ENCODE results near the gene HERPUD1.
"Not testable (repeated sequence)": the region's sequence is repeated elsewhere in the genome, so short reads cannot be mapped to it uniquely, and the experiment has no call there.

The HERPUD1 gene

DNA sequence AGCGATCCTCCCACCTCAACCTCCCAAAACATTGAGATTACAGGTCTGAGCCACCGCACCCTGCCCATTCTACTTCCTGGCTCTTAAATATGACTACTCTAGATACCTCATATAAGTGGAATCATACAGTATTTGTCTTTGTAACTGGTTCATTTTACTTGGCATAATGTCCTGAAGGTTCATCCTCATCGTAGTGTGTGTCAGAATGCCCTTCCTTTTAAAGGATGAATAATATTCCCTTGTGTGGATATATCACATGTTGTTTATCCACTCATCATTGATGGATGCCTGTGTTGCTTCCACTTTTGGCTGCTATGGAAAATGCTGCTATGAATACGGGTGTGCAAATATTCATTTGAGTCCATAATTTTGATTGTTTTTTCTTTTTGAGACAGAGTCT lies 24.1 kb downstream of the HERPUD1 start:
- DNase-seq (ENCODE audit: low read depth, low spot score): no peak

DNA sequence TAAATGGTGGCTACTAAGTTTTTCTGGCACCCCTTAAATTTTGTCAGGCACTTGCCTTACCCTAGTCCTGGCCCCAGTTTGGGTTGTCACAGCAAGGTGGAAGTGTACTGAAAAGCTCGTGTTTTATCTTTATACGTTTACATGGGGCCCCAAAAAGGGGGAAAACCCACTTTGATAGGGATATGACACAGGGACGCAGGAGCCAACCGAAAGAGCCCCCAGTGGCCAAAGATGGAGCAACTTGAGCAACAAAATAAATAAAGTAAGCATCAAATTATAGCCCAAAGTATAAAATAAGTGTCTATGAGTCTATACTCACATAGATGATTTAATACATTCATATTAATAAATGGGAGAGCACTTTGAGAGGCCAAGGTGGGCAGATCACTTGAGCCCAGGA lies 24.8 kb downstream of the HERPUD1 start:
- no peak for DNase-seq (ENCODE audit: low read depth, low spot score)

DNA sequence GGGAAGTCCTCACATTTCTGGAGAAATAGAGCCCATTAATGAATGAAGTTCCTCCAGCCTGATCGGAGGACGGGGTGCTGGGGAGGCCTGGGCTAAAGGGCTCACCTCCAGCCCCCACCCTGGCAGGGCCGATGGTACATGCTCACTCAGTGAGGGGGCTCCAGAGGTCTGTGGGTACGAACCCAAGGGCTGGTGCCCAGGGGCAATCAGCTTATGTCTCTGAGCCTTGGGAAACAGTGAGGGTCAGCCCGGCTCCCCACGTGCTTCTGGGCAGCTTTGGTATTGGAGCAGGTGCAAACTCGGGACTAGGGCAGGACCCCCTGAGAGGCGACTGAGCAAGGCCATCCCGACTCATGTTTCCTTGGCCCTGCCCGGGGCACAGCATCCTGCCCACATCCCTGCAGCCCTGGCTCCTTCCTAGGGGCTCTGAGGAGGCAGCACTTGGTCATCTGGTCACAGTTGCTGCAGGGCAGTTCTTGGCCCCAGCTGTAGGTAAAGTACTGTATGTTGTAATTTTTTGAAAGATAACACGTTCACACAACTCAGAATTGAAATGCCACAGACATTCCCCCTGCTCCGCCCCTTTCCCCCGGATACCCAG lies 28.8 kb downstream of the HERPUD1 start:
- no peak for DNase-seq (ENCODE audit: low read depth, low spot score)

DNA sequence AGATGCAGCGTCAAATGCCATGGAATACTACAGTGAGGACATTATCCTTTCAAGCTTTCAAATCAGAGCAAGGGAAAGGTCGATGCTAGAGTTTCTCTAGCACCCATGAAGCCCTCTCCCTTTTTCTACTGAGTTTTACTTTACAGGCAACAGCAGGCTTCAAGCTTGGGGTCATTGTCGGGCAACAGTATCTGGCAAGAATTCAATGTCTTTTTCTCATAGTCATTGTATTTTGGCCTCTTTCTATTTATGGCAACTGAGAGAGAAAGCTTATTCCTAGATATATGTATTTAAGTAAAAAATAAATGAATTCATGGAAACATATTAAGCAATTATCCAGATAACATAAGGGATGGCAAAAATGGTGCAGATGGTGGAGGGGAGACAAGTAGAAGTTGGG lies 29.4 kb downstream of the HERPUD1 start:
- DNase-seq (ENCODE audit: low read depth, low spot score): no peak

DNA sequence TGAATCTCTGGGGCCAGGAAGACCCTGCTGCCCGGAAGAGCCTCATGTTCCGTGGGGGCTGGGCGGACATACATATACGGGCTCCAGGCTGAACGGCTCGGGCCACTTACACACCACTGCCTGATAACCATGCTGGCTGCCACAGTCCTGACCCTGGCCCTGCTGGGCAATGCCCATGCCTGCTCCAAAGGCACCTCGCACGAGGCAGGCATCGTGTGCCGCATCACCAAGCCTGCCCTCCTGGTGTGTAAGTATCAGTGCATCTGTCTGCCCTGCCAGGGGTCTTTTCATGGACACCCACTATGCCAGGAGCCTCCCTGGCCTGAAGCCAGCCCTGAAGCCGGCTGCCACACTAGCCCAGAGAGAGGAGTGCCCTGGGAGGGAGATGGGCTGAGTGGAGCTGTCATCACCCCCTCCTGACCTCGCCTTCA lies 29.9 kb downstream of the HERPUD1 start, which contains the start of gene CETP:
TSS of gene CETP (plus strand) at position 100 of the 431 bp plus-strand sequence. CDS start at position 130, 30 bp downstream.
- DNase-seq (ENCODE audit: low read depth, low spot score): no peak

DNA sequence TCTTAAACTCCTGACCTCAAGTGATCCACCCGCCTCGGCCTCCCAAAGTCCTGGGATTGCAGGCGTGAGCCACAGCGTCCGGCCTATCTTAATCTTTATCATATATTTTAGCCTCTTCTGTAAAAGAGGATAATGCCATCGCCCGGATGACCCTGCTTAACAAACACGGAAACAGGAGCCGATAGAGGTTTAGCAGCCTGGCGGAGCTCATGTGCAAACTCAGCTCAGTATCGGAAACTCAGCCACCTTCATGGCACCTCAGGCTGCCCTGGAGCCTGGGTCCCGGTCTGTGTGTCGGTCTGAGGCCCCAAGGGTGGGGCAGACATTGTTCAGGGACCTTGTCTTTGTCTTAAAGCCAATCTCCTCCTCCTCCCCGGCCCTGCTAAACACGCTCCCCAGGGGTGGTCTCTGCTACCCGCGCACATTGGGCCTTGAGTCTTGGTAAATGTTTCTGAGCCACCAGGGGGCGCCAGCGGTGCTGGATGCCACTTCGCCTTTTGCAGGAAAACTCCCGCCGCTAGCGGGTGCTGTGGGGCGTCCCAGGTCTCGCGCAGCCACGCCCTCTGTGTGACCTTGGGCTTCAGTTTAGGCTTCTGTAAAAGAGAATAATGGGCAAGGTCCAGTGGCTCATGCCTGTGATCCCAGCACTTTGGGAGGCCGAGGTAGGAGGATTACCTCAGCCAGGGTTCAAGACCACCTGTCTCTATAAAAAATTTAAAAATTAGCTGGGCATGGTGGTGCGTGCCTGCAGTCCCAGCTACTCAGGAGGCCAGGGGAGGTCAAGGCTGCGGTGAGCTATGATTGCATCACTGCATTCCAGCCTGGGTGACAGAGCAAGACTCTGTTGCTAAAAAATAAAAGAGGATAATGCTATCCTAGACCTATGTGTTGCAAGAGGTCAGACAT lies 32.6 kb downstream of the HERPUD1 start:
- peak; percentile 73 for DNase-seq (ENCODE audit: low read depth, low spot score)

DNA sequence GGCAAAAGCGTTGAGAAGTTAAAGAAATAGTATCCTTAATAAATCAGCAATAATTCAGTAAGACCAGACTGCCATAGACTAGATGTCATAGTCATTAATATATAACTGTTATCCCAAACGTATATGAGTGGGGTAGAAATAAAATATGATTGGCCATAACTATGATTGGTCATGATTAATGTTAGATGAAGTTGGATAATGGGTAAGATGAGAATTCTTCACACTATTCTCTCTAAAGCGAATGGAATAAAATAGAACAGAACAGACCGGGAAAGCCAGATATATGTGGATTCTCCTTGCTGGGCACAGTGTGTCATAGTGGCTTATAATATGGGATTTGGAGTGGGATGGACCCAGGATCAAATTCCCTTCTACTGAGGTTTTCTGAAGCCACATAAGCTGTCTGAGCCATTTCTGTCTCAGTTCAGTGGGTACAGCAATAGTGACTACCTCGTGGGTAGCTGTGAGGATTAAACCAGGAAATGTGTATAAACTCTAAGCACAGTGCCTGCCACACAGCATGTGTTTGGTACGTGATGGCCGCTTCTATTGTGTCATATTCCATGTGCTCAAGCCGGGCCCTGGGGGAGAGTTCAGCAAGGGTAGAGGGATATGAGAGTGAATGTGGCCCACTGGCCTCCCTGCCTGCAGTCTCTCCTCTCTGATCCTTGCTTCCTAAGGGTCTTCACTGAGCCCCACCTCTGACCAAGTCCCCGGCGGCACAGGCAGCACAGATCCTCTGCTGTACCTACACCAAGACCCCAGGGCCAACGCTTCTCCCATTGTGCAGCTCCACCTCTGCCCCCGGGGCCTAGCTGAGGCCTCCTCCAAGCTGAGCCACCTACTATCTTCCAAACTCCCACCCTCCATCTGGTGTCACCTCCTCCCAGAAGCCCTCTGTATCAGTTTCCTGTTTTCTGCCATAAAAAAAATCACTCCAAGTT lies 33.5 kb downstream of the HERPUD1 start:
- DNase-seq (ENCODE audit: low read depth, low spot score): no peak

DNA sequence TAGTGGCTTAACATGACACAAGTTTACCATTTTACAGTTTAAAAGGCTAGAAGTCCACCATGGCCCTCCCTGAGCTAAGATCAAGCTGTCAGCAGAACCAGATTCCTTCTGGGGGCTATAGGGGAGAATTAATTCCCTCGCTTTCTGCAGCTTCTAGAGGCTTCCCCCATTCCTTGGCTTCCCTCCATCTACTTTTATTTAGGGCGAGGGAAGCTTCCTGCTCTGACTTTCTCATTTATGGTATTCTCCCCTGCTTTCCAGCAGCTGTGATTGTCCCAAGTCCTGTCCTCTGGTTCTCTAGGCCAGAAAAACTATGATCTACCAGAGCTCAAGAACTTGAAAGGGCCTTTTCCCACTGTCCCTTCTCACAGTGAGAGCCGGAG lies 34.1 kb downstream of the HERPUD1 start:
- no peak for DNase-seq (ENCODE audit: low read depth, low spot score)

DNA sequence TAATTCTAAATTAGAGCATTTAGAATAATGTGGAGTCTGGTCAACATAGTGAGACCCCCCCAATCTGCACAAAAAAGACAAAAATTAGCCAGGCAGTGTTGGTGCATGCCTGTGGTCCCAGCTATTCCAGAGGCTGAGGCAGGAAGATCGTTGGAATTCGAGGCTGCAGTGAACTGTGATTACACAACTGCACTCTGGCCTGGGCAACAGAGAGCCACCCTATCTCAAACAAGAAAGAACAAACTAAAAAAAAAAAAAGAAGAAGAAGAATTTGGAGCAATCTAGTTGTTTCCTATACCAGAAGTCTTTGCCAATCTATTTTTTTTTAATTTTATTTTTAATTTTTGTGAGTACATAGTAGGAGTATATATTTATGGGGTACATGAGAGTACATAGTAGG lies 35.8 kb downstream of the HERPUD1 start:
- DNase-seq (ENCODE audit: low read depth, low spot score): no peak

DNA sequence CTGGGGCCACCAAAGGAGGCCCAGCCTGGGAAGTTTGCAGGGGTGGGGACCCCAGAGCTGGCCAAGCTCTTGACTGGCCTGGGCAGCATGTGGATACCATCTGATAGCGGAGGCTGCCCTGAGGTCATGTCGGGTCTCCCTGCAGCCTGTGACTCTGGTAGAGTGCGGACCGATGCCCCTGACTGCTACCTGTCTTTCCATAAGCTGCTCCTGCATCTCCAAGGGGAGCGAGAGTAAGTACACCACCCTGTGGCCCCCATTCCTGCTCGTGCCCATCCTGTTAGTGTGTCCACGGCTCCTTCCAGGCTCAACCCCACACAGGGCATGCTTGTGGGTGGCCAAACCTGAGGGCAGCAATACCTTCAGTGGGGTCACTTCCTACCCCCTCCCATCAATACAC lies 37.8 kb downstream of the HERPUD1 start:
- DNase-seq (ENCODE audit: low read depth, low spot score): no peak

DNA sequence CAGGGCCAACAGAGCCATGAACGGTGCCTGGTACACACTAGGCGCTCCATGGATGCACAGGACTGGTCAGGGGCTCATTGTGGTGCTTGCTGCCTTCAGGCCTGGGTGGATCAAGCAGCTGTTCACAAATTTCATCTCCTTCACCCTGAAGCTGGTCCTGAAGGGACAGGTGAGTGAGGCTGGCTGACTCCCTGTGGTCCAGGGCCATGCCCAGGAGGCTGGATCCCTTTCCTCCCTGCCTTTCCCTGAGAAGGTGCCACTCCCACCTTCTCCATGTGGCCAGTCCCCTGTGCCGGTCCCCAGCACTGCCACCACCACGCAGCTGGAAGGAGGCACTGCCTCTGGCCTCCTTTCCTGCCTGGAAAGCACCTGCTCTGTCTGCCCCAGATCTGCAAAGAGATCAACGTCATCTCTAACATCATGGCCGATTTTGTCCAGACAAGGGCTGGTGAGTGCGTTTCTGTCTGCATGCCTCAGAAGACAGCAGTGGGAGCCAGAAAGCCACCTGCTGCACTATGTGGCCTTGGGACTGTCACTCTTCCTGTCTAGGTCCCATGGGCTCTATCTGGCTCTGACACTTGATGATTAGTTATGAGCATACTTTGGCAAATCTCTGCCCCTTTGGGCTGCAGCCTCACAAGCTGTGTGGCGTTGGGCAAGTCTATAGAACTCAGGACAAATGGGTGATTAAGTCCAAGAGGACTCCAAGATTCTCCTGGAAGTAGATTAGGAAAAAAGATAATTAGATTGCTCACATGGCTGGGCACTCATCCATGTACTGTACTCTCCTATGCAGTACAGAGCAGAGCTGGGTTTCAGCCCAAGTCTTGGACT lies 39.2 kb downstream of the HERPUD1 start:
- DNase-seq (ENCODE audit: low read depth, low spot score): no peak

DNA sequence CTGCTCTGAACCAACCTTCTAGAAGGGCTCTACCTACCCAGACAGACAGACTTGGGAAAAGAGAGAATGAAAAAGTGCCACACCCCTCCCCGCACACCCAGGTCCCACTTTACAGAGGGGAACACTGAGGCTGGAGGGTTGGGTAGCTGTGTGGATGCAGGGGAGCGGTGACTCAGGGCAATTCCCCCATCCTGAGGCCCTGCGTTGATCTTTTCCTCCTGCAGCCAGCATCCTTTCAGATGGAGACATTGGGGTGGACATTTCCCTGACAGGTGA lies 39.8 kb downstream of the HERPUD1 start:
- DNase-seq (ENCODE audit: low read depth, low spot score): no peak

DNA sequence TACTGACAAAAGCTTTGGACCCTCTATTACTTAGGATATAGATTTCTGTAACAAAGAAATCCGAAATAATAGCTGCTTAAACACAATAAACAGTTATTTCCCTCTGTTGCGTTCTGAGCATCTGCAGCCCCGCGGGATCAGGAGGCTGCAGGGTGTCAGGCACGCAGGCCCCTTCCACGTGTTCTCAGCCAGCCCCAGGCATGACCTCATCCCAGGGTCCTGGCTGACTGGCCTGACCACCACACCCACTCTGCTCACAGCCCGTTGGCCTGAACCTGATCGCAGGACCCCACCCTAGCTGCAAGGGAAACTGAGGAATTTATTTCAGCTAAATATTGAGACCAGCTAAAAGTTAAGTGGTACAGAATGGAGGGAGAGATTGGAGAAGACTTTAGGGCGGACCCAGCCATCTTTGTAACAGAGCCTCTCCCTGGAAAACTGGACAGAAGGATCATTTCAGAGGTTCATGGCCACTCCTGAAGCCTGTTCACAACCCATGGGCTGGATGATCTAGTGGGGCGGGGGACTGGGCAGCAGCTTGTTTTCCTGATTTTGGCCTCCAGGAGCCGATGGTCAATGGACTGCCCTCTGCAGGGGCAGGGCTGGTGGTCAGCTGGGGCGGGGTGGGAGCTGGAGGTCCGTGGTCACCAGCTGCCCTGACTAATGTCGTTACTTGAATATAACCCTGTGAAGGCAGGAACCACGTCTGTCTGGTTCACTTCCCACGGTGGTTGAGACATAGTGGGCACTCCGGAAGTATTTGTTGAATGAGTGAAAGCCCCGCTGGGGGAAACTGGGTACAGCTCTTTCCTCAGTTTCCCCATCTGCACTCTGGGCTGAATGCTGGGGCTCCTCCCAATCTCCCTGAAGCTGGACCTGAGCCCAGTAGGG lies 40.7 kb downstream of the HERPUD1 start:
- no peak for DNase-seq (ENCODE audit: low read depth, low spot score)

DNA sequence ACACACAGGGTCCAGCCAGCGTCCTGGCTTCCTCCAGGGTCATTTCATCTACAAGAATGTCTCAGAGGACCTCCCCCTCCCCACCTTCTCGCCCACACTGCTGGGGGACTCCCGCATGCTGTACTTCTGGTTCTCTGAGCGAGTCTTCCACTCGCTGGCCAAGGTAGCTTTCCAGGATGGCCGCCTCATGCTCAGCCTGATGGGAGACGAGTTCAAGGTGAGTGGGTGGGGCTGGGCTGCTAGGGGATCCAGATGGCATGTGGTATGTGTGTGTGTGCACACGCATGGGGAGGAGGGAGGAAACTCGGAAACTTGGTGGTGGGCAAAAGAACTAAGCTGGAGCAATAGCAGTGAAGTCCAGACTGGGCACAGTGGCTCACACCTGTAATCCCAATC lies 41.4 kb downstream of the HERPUD1 start:
- DNase-seq (ENCODE audit: low read depth, low spot score): no peak

DNA sequence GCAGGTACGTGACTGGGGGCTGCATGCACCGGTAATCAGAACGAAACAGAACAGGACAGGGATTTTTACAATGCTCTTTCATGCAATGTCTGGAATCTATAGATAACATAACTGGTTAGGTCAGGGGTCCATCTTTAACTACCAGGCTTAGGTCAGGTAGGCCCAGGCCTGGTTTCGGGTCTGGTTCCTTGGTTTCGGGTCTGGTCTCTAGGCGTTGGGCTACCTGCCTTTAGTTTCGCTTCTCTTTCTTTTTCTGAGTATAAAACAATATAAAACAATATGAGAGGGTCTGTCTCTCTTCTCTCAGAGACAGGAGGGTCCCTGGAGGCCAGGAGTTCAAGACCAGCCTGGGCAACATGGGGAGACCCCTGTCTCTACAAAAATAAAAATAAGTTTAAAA lies 42.0 kb downstream of the HERPUD1 start:
- DNase-seq (ENCODE audit: low read depth, low spot score): not testable (repeated sequence)

DNA sequence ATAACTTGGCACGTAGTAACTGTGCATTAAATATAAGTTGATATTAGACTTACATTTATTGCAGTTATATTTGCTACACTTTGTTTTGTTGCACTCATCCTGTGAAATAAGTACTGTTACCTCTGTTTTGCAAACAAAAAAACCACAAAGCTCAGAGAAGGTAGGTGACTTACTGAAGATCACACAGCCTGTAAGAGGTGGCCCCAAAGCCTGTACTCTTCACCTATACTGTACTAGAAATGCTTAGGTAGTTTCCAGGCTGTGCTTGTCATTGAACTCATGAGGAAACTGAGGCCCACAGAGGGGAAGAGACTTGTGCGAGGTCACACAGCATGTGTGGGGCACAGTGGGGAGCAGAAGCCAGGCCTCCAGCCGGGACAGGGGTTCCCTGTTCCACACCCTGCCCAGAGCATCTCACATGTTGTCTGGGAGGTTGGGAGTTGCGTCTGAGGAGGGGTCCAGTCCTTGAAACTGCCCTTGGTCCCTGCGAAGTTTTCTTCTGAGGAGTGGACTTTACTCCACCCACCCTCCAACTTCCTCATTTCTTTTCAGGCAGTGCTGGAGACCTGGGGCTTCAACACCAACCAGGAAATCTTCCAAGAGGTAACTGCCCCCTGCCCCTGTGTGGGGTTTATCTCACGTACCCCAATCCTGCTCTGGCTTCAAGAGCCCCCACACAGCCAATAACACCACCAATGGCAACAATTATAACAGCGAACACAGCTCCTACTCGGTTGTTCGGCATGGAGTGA lies 42.8 kb downstream of the HERPUD1 start:
- DNase-seq (ENCODE audit: low read depth, low spot score): no peak

DNA sequence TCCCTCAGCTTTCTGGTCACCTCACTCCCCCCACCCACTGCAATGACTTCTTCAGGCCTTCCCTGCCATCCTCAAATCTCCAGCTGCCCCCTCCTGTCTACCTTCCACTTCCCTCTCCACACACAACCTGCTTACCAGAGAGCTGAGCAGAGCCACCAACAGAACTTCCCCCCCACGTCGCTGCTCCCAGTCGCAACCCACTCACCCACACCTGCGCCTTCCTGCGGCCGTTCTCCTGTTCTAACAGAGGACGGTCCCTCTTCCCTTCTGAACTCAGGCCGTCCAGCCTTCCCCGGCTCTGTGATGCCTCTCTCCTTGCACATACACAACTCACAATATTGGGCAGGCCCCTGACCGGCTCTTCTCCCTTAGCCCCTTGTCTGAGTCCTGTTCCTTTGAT lies 43.8 kb downstream of the HERPUD1 start:
- no peak for DNase-seq (ENCODE audit: low read depth, low spot score)

DNA sequence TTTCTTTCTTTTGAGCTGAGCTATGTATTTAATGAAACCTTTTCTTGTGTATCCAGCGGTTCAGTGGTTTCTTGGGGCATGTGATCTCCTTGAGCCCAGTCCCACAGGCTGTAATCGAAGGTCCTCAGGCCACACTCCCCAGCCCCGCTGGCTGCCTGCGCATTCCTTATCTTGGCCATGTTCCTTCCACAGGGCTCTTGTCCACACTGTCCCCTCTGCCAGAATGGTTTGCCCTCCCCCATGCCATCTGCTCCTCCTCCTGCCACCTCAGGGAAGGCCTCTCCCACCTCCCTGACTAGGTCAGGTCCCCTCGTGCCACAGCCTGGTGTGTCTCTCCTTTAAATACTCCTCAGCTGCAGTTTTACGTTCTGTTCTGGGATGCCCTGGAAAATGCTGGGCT lies 45.3 kb downstream of the HERPUD1 start:
- DNase-seq (ENCODE audit: low read depth, low spot score): no peak

DNA sequence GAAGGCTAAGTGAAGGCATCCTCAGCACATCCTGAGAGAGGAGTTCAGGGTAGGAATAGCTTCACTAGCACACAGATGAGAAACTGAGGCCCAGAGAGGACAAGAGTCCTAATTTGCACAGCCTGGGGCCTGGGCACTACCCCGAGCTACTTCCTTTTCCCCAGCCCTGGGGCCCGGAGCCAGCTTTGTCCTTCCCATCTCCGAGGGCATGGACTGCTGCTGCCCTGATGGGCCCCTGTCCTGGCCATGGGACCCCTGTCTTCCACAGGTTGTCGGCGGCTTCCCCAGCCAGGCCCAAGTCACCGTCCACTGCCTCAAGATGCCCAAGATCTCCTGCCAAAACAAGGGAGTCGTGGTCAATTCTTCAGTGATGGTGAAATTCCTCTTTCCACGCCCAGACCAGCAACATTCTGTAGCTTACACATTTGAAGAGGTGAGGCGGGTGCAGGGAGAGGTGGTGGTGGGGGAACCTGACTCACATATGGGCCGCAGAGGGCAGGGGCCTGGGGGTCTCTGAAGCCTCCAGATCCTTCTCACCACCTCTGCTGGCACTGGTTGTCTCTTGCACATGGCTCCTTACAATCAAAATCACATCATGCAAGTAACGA lies 46.0 kb downstream of the HERPUD1 start:
- DNase-seq (ENCODE audit: low read depth, low spot score): no peak

All from iPS DF 19.7 (cell line).